ENCODE measurements around the gene TEX51.

DNA sequence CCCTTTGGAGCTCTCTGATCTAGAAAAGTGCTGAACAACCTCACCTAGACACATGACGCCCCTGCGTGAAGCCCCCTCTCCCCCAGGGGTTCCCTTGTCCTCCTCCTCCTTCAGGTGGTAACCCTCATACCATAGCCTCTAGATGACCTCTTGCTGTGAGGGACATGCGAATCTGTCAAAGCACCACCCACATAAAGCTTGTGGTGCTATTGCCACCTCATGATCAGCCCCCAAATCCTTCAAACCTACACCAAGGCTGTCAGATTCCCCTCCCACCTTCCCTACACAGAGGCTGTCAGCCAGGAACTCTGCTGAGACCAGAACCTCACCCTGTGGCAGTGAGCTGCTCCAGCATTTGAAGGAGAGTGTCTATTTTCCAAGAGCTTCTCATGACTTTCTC, 43.1 kb upstream of the TEX51 start:
- TF ChIP-seq, protein P1, sequence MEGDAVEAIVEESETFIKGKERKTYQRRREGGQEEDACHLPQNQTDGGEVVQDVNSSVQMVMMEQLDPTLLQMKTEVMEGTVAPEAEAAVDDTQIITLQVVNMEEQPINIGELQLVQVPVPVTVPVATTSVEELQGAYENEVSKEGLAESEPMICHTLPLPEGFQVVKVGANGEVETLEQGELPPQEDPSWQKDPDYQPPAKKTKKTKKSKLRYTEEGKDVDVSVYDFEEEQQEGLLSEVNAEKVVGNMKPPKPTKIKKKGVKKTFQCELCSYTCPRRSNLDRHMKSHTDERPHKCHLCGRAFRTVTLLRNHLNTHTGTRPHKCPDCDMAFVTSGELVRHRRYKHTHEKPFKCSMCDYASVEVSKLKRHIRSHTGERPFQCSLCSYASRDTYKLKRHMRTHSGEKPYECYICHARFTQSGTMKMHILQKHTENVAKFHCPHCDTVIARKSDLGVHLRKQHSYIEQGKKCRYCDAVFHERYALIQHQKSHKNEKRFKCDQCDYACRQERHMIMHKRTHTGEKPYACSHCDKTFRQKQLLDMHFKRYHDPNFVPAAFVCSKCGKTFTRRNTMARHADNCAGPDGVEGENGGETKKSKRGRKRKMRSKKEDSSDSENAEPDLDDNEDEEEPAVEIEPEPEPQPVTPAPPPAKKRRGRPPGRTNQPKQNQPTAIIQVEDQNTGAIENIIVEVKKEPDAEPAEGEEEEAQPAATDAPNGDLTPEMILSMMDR (IDR thresholded peaks at IDR 0.05), result no peak
- no peak for TF ChIP-seq POLR2A (IDR thresholded peaks at IDR 0.05)

Measured in right lobe of liver (tissue), 4 donors.